DOHH2 (cell line): ENCODE data around the gene BRSK2.

ENCODE experiments used
- H3F3A ChIP-seq: fragments of 200-600 bp; sonication (generic), shearing (Covaris generic); 2 replicates; pipeline ENCODE4 v1.6.0; 2016; ENCODE audit warnings: antibody characterized with exemption, mild to moderate bottlenecking; ENCODE audit not compliant: control insufficient read depth, insufficient read depth
- H3K27ac ChIP-seq: fragments of 200-600 bp; sonication (generic); 2 replicates; pipeline ENCODE4 v1.5.1; 2014; ENCODE audit warnings: low read depth, mild to moderate bottlenecking, low read length, moderate library complexity
- H3K27me3 ChIP-seq: fragments of 200-600 bp; sonication (generic); 2 replicates; pipeline ENCODE4 v1.6.1; 2014; ENCODE audit warnings: mild to moderate bottlenecking, low read length, mixed read lengths; ENCODE audit not compliant: control insufficient read depth
- H3K36me3 ChIP-seq: fragments of 200-600 bp; sonication (generic); 2 replicates; pipeline ENCODE4 v1.6.1; 2014; ENCODE audit warnings: mild to moderate bottlenecking, low read length, moderate library complexity, mixed read lengths; ENCODE audit not compliant: control insufficient read depth
- H3K4me1 ChIP-seq: fragments of 200-600 bp; sonication (generic); 2 replicates; pipeline ENCODE4 v1.6.1; 2014; ENCODE audit warnings: mild to moderate bottlenecking, low read length, mixed read lengths; ENCODE audit not compliant: control insufficient read depth
- H3K4me2 ChIP-seq: fragments of 200-600 bp; sonication (generic); 2 replicates; pipeline ENCODE4 v1.6.0; 2014; ENCODE audit warnings: mild to moderate bottlenecking, low read length, moderate library complexity
- H3K4me3 ChIP-seq: fragments of 200-600 bp; sonication (generic); 2 replicates; pipeline ENCODE4 v1.5.1; 2014; ENCODE audit warnings: mild to moderate bottlenecking, low read length, mixed read lengths
- H3K79me2 ChIP-seq: fragments of 200-600 bp; sonication (generic); 2 replicates; pipeline ENCODE4 v1.6.1; 2014; ENCODE audit warnings: mild to moderate bottlenecking, low read length, mixed read lengths; ENCODE audit not compliant: control insufficient read depth
- H3K9me2 ChIP-seq: fragments of 200-600 bp; sonication (generic); replicated peaks from 2 replicates; pipeline ENCODE4 v1.6.1; 2014; ENCODE audit warnings: mild to moderate bottlenecking, low read length, mixed read lengths; ENCODE audit not compliant: control insufficient read depth
- H3K9me3 ChIP-seq: fragments of 200-600 bp; sonication (generic); 2 replicates; pipeline ENCODE4 v1.6.1; 2014; ENCODE audit warnings: antibody characterized with exemption, low read length, mixed read lengths; ENCODE audit not compliant: control insufficient read depth, insufficient read depth
- H4K20me1 ChIP-seq: fragments of 200-600 bp; sonication (generic); 2 replicates; pipeline ENCODE4 v1.6.0; 2014; ENCODE audit warnings: low read depth, mild to moderate bottlenecking, antibody characterized with exemption, low read length, moderate library complexity; ENCODE audit not compliant: control insufficient read depth, insufficient read depth
- EZH2phosphoT487 ChIP-seq: fragments of 200-600 bp; sonication (generic); IDR thresholded peaks from 2 replicates; pipeline ENCODE4 v1.6.1; 2017; ENCODE audit warnings: borderline replicate concordance, mild to moderate bottlenecking, antibody characterized with exemption, low read length, moderate library complexity, mixed read lengths
- TF ChIP-seq, protein P1 (sequence below): fragments of 200-600 bp; sonication (generic); IDR thresholded peaks from one replicate; pipeline ENCODE4 v1.5.1; 2014; ENCODE audit warnings: antibody characterized with exemption, mild to moderate bottlenecking, low read depth, low read length; ENCODE audit not compliant: poor library complexity, severe bottlenecking

The BRSK2 gene

DNA sequence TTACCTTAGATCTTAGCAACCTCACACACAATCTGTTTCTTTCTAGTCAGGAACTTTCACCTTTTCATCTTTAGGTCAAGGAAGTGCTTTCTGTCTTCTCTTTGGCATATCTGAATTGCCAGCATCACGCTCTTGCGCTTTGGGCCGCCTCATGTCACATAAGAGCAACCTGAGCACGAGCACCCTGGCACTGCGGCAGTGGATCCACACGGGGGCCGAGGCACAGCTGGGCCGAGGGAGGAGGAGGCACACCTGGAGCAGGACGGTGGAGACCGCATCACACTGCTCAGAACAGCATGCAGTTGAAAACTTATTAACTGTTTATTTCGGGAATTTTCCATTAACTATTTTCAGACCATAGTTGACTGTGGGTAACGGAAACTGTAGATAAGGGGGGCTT is 86.1 kb downstream of the BRSK2 start:
- H4K20me1 ChIP-seq: no peaks in the 10 kb centered on the region
- TF ChIP-seq EZH2phosphoT487: no peak
- TF ChIP-seq, protein P1, sequence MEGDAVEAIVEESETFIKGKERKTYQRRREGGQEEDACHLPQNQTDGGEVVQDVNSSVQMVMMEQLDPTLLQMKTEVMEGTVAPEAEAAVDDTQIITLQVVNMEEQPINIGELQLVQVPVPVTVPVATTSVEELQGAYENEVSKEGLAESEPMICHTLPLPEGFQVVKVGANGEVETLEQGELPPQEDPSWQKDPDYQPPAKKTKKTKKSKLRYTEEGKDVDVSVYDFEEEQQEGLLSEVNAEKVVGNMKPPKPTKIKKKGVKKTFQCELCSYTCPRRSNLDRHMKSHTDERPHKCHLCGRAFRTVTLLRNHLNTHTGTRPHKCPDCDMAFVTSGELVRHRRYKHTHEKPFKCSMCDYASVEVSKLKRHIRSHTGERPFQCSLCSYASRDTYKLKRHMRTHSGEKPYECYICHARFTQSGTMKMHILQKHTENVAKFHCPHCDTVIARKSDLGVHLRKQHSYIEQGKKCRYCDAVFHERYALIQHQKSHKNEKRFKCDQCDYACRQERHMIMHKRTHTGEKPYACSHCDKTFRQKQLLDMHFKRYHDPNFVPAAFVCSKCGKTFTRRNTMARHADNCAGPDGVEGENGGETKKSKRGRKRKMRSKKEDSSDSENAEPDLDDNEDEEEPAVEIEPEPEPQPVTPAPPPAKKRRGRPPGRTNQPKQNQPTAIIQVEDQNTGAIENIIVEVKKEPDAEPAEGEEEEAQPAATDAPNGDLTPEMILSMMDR: no peak

DNA sequence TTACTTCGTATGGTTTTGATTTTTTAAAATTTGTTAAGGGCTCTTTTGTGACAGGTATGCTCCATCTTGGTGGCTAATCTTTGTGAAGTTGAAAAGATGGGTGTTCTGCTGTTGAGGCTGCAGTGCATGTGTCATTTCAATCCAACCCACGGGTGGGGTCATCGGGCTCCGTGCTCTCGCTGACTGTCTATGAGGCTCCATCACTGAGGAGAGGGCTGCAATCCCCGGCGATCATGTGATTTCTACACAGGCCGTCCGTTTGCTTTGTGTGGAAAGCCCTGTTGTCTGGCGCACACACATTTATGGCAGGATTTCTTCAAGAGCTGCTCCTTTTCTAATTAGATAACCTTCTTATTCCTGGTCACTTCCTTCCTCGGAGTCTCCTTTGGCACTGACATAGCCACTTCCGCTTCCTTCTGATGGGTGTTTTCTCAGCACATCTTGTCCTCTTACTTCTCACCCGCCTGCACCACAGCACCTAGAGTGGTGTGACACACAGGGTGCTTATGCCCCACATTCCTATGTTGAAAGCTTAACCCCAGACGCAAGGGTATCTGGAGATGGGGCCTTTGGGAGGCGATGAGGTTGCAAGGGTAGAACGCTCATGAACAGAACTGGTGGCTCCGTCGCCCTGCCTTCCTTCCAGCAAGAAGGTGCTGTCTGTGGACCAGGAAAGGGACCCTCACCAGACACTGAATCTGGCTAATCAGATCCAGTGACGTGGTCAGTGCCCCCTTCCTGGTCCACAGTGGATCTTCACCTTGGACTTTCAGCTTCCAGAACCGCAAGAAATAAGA is 87.4 kb downstream of the BRSK2 start:
- Histone ChIP-seq H3K9me3 (no peaks in the 10 kb centered on the region), H3K9me2 (no peaks in the 10 kb centered on the region), H4K20me1 (no peaks in the 10 kb centered on the region), H3K4me3 (no peak overlapping the region), H3F3A (no peaks in the 10 kb centered on the region), H3K4me2 (no peak overlapping the region), H3K27me3 (no peaks in the 10 kb centered on the region), H3K27ac (no peak overlapping the region), H3K36me3 (peaks cover 4% of the 10 kb centered on the region; the same call in 1 of the 2 replicates), H3K79me2 (no peaks in the 10 kb centered on the region), H3K4me1 (no peaks in the 10 kb centered on the region)
- TF ChIP-seq, protein P1: no peak
- no peak for TF ChIP-seq EZH2phosphoT487

More for the DNA sequence above, 86.1 kb downstream of the BRSK2 start:
- Histone ChIP-seq H3K27me3 (no peaks in the 10 kb centered on the region), H3K4me1 (no peaks in the 10 kb centered on the region), H3K27ac (no peak overlapping the region), H3K9me2 (no peaks in the 10 kb centered on the region), H3K9me3 (no peaks in the 10 kb centered on the region), H3K4me3 (no peak overlapping the region), H3F3A (no peaks in the 10 kb centered on the region), H3K79me2 (no peaks in the 10 kb centered on the region), H3K36me3 (peaks cover 4% of the 10 kb centered on the region; the same call in 1 of the 2 replicates), H3K4me2 (no peak overlapping the region)

DNA sequence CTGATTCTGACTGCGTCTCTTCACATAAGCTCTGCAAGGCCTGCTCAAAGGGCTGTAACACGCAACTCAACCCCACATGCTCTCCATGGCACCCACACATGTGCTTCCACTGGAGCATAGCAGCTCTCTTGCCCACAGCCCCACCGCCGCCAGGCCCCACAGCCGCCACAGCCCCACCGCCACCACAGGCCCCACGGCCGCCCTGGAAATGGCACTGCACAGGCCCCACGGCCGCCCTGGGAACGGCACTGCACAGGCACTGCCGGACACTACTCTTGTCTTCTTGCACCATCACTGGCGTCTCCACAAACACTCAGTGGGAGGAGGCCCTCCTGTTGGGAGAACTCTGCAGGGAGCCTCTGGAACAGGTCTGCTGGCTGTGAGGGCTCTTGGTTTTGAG is 88.3 kb downstream of the BRSK2 start:
- H4K20me1 ChIP-seq: no peaks in the 10 kb centered on the region
- no peak overlapping the region for H3K27ac ChIP-seq
- peaks cover 4% of the 10 kb centered on the region; the same call in 1 of the 2 replicates for H3K36me3 ChIP-seq
- H3F3A ChIP-seq: no peaks in the 10 kb centered on the region
- TF ChIP-seq EZH2phosphoT487: no peak
- TF ChIP-seq, protein P1: no peak
- H3K4me2 ChIP-seq: no peak overlapping the region
- no peaks in the 10 kb centered on the region for H3K4me1 ChIP-seq
- no peaks in the 10 kb centered on the region for H3K9me3 ChIP-seq
- no peak overlapping the region for H3K4me3 ChIP-seq
- H3K9me2 ChIP-seq: no peaks in the 10 kb centered on the region
- no peaks in the 10 kb centered on the region for H3K27me3 ChIP-seq
- no peaks in the 10 kb centered on the region for H3K79me2 ChIP-seq
